ENCODE measurements around the gene EMC9. TPM values are rescaled to one million over a fixed set of nuclear protein-coding genes. Genes with fewer than 3 reads are reported as not detected.

Gene EMC9
- total RNA-seq, 3 donors from 2014 or later (not counting 1 experiment from before 2014, with no cell fraction given): 9.3 to 12.3 (median 12.0) TPM

GRCh38 chr14:24150061-24150460 lies 8.7 kb upstream of the EMC9 start:
- no peaks in the 10 kb centered on the region for H3K27me3 Mint-ChIP-seq (ENCODE audit: low read depth in 2 of 2)
- no peak overlapping the region for H3K4me3 Mint-ChIP-seq
- ATAC-seq: no peak
- H3K36me3 Mint-ChIP-seq: no peaks in the 10 kb centered on the region
- peaks cover 25% of the 10 kb centered on the region for H3K4me1 ChIP-seq (ENCODE audit: control insufficient read depth, insufficient read depth, low read length)
- no peaks in the 10 kb centered on the region for H3K9me3 Mint-ChIP-seq
- no peak overlapping the region for H3K27ac Mint-ChIP-seq
- intact Hi-C loops (cut with micrococcal nuclease): no loop called here
- H3K36me3 ChIP-seq (ENCODE audit: control insufficient read depth, insufficient read depth, low read length): peaks cover 45% of the 10 kb centered on the region
- no peaks in the 10 kb centered on the region for H3K9me3 ChIP-seq (ENCODE audit: control insufficient read depth, insufficient read depth, low read length)
- H3K4me1 Mint-ChIP-seq: peaks cover 43 to 53% of the 10 kb centered on the region in 2 donors
- H3K27me3 ChIP-seq (ENCODE audit: control insufficient read depth, insufficient read depth, low read length): no peaks in the 10 kb centered on the region
- TF ChIP-seq CTCF (IDR thresholded peaks at IDR 0.05): no peak
- no peak overlapping the region for H3K27ac ChIP-seq (ENCODE audit: low read length)
- no peak overlapping the region for H3K4me3 ChIP-seq (ENCODE audit: low read length)
- DNase-seq: no peak
- WGBS (ENCODE audit: insufficient coverage): 97% methylated on average over 9 of the region's 9 CpGs

- Mint-ChIP-seq H3K27ac (no peak overlapping the region), H3K9me3 (no peaks in the 10 kb centered on the region), H3K27me3 (ENCODE audit: low read depth in 2 of 2) (no peaks in the 10 kb centered on the region), H3K4me3 (peak overlapping the region; percentile 59), H3K4me1 (peaks cover 48 to 59% of the 10 kb centered on the region in 2 donors), H3K36me3 (peaks cover 1% of the 10 kb centered on the region)
- ATAC-seq (no peak), DNase-seq (no peak)
- TF ChIP-seq CTCF (IDR thresholded peaks at IDR 0.05): no peak
- Histone ChIP-seq H3K36me3 (ENCODE audit: control insufficient read depth, insufficient read depth, low read length) (peaks cover 42% of the 10 kb centered on the region), H3K9me3 (ENCODE audit: control insufficient read depth, insufficient read depth, low read length) (no peaks in the 10 kb centered on the region), H3K27me3 (ENCODE audit: control insufficient read depth, insufficient read depth, low read length) (no peaks in the 10 kb centered on the region), H3K27ac (ENCODE audit: low read length) (no peak overlapping the region), H3K4me3 (ENCODE audit: low read length) (no peak overlapping the region), H3K4me1 (ENCODE audit: control insufficient read depth, insufficient read depth, low read length) (peaks cover 28% of the 10 kb centered on the region)
- intact Hi-C loops (cut with micrococcal nuclease): no loop called here
- 98% methylated on average over 3 of the region's 3 CpGs for whole genome bisulfite sequencing (ENCODE audit: insufficient coverage)
These were observed 8.0 kb upstream of the EMC9 start for GRCh38 chr14:24149302-24149969.

GRCh38 chr14:24147761-24148428 lies 6.5 kb upstream of the EMC9 start:
- Mint-ChIP-seq H3K36me3 (peaks cover 7% of the 10 kb centered on the region), H3K27ac (peak overlapping the region; percentile 94), H3K4me1 (peaks cover 53 to 70% of the 10 kb centered on the region in 2 donors), H3K4me3 (peak overlapping the region; percentile 97), H3K27me3 (ENCODE audit: low read depth in 2 of 2) (no peaks in the 10 kb centered on the region), H3K9me3 (no peaks in the 10 kb centered on the region)
- intact Hi-C loops (cut with micrococcal nuclease): loop anchor here (1.0 to 2.0 kb wide), 5 partner anchors 12 to 123 kb away; partner anchors contain the start of genes CHMP4A, DCAF11, IPO4 and NRL
- ATAC-seq (no peak), DNase-seq (peak in 1 of 2 donors; percentile 33)
- Histone ChIP-seq H3K4me1 (ENCODE audit: control insufficient read depth, insufficient read depth, low read length) (peaks cover 28% of the 10 kb centered on the region), H3K9me3 (ENCODE audit: control insufficient read depth, insufficient read depth, low read length) (no peaks in the 10 kb centered on the region), H3K27ac (ENCODE audit: low read length) (no peak overlapping the region), H3K36me3 (ENCODE audit: control insufficient read depth, insufficient read depth, low read length) (peaks cover 54% of the 10 kb centered on the region), H3K27me3 (ENCODE audit: control insufficient read depth, insufficient read depth, low read length) (no peaks in the 10 kb centered on the region), H3K4me3 (ENCODE audit: low read length) (peak overlapping the region; percentile 91)
- TF ChIP-seq CTCF (IDR thresholded peaks at IDR 0.05): no peak
- 7% methylated on average over 29 of the region's 29 CpGs for WGBS (ENCODE audit: insufficient coverage)
